GM13977 (cell line): Measurements from ENCODE around the gene CRTC3.
"Not testable (repeated sequence)": the region's sequence is repeated elsewhere in the genome, so short reads cannot be mapped to it uniquely, and the experiment has no call there.

ENCODE experiments used
- DNase-seq: peaks from one replicate; pipeline ENCODE4 v3.0.0; 2012; ENCODE audit warnings: low spot score
- CTCF ChIP-seq: IDR thresholded peaks from 2 replicates; pipeline ENCODE4 v1.5.1; 2012; ENCODE audit warnings: mild to moderate bottlenecking, control low read depth; ENCODE audit not compliant: insufficient read depth; ENCODE audit errors: extremely low read depth, missing control alignments
- in situ Hi-C: fragments of 300-500 bp; cut with MboI; formaldehyde crosslinking; loops from one replicate; pipeline ENCODE4 v1.12.0; 2022; ENCODE audit warnings: low sequenced_read_pairs, low pct_unique_long_range_greater_than_20kb, mixed read lengths, inconsistent platforms; ENCODE audit not compliant: unreplicated experiment

Gene CRTC3

GRCh38 chr15:90519688-90520087 is 10.0 kb upstream of the CRTC3 start:
- DNase-seq = no peak
- in situ Hi-C loops = no loop called here

GRCh38 chr15:90520365-90520764 is 9.4 kb upstream of the CRTC3 start:
- no peak for TF ChIP-seq CTCF
- in situ Hi-C loops = no loop called here
- no peak for DNase-seq

More at GRCh38 chr15:90519688-90520087, 10.0 kb upstream of the CRTC3 start:
- TF ChIP-seq CTCF = no peak

- no peak for DNase-seq
- in situ Hi-C loops = no loop called here
- TF ChIP-seq CTCF = no peak
Observed at GRCh38 chr15:90523373-90523772, 6.3 kb upstream of the CRTC3 start.

- in situ Hi-C loops = not testable (repeated sequence)
Observed at GRCh38 chr15:90524018-90524803, 5.5 kb upstream of the CRTC3 start.

GRCh38 chr15:90529011-90529370 is 732 bp upstream of the CRTC3 start:
- in situ Hi-C loops = no loop called here
- TF ChIP-seq CTCF = no peak
- DNase-seq = no peak

More at GRCh38 chr15:90524018-90524803, 5.5 kb upstream of the CRTC3 start:
- DNase-seq = peak; percentile 74

GRCh38 chr15:90530250-90531051 is 728 bp downstream of the CRTC3 start:
- in situ Hi-C loops = no loop called here
- no peak for TF ChIP-seq CTCF
- DNase-seq = peak; percentile 80

GRCh38 chr15:90531147-90531546 is 1.4 kb downstream of the CRTC3 start:
- in situ Hi-C loops = no loop called here
- DNase-seq = no peak
- no peak for TF ChIP-seq CTCF
